Endothelial cell of umbilical vein (primary cell): ENCODE data around the gene PPP2R2D. TPM values are rescaled to one million over a fixed set of nuclear protein-coding genes. Genes with fewer than 3 reads are reported as not detected.

Experiments
- BruUV-seq: library from RNA; stranded (reverse); fragments of 400-500 nt; replicated peaks from 2 replicates; lab custom pipeline; 2021; lab: Mats Ljungman, UMichigan
- CTCF ChIA-PET: fragments of 300-600, 350-600 bp; sonication (Branson Sonifier 250); formaldehyde crosslinking; loops from one replicate; lab custom pipeline; 2021; ENCODE audit warnings: antibody characterized with exemption, inconsistent platforms; lab: Charles Lee
- POLR2A ChIA-PET: fragments of 300-600, 350-600 bp; sonication (Branson Sonifier 250); formaldehyde crosslinking; loops from one replicate; lab custom pipeline; 2021; ENCODE audit warnings: antibody characterized with exemption, inconsistent platforms; lab: Charles Lee
- DNase-seq: peaks from one replicate; pipeline ENCODE4 v3.0.0-alpha.2; 2011; ENCODE audit warnings: low read depth, low spot score
- FAIRE-seq: peaks from 2 replicates; lab custom pipeline; 2011; peaks lifted over from hg19 to GRCh38; lab: Jason Lieb, UNC
- H2AFZ ChIP-seq: 2 replicates; pipeline ENCODE4 v1.6.0; 2012; ENCODE audit warnings: low read depth, low read length, control low read depth, inconsistent platforms
- H3K27ac ChIP-seq: 2 replicates; pipeline ENCODE4 v1.5.1; 2011; ENCODE audit warnings: low read depth, mild to moderate bottlenecking, control low read depth, low read length, moderate library complexity; ENCODE audit not compliant: insufficient read depth
- H3K27me3 ChIP-seq, 2 experiments: 2 replicates each; pipeline versions ENCODE4 v1.6.0 to v1.6.1; 2011; ENCODE audit warnings: low read length in 2 of 2, mixed read lengths in 1 of 2; ENCODE audit not compliant: control insufficient read depth in 2 of 2, insufficient read depth in 2 of 2
- H3K36me3 ChIP-seq, 2 experiments: 2 replicates in 1 of 2; 3 replicates in 1 of 2; pipeline ENCODE4 v1.5.1; 2011; ENCODE audit warnings: low read length in 2 of 2, mild to moderate bottlenecking in 1 of 2, moderate library complexity in 1 of 2; ENCODE audit not compliant: control insufficient read depth in 2 of 2, insufficient read depth in 2 of 2; ENCODE audit errors: extremely low read depth in 1 of 2
- H3K4me1 ChIP-seq: 3 replicates; pipeline ENCODE4 v1.5.1; 2011; ENCODE audit warnings: mild to moderate bottlenecking, low read length; ENCODE audit not compliant: control insufficient read depth, insufficient read depth; ENCODE audit errors: extremely low read depth
- H3K4me2 ChIP-seq: 2 replicates; pipeline ENCODE4 v1.6.1; 2011; ENCODE audit warnings: low read length, control low read depth, mixed read lengths; ENCODE audit not compliant: insufficient read depth
- H3K4me3 ChIP-seq, 3 experiments: fragments of 200-600 bp in 1 of 3; sonication (generic), shearing (Covaris generic) in 1 of 3; replicated peaks in 1 of 3; 2 replicates each; pipeline ENCODE4 v1.5.1; 2011 to 2016; ENCODE audit warnings: control low read depth in 3 of 3, low read length in 3 of 3, mild to moderate bottlenecking in 2 of 3, inconsistent platforms in 1 of 3, low read depth in 1 of 3, moderate library complexity in 1 of 3; ENCODE audit not compliant: insufficient read depth in 1 of 3
- H3K79me2 ChIP-seq: 2 replicates; pipeline ENCODE4 v1.6.0; 2012; ENCODE audit warnings: low read length, inconsistent platforms; ENCODE audit not compliant: control insufficient read depth, insufficient read depth
- H3K9ac ChIP-seq: replicated peaks from 2 replicates; pipeline ENCODE3; 2011; ENCODE audit warnings: low read length, control low read depth; ENCODE audit not compliant: insufficient read depth; ENCODE audit errors: extremely low read depth
- H3K9me1 ChIP-seq: replicated peaks from 3 replicates; pipeline ENCODE4 v1.6.0; 2011; ENCODE audit warnings: mild to moderate bottlenecking, low read length; ENCODE audit not compliant: control insufficient read depth, insufficient read depth; ENCODE audit errors: extremely low read depth
- H3K9me3 ChIP-seq: replicated peaks from 2 replicates; pipeline ENCODE4 v1.5.1; 2012; ENCODE audit warnings: low read length, inconsistent platforms; ENCODE audit not compliant: control insufficient read depth, insufficient read depth
- H4K20me1 ChIP-seq: replicated peaks from 2 replicates; pipeline ENCODE3; 2011; ENCODE audit warnings: mild to moderate bottlenecking, low read length; ENCODE audit not compliant: control insufficient read depth, insufficient read depth; ENCODE audit errors: extremely low read depth
- EZH2 ChIP-seq: IDR thresholded peaks from 2 replicates; pipeline ENCODE4 v1.6.1; 2012; ENCODE audit warnings: borderline replicate concordance, low read depth, mild to moderate bottlenecking, moderate library complexity, low read length, inconsistent platforms; ENCODE audit not compliant: severe bottlenecking
- FOS ChIP-seq: IDR thresholded peaks from 2 replicates; pipeline ENCODE4 v1.6.1; 2011; ENCODE audit warnings: mild to moderate bottlenecking, low read length, moderate library complexity, borderline replicate concordance; ENCODE audit not compliant: insufficient read depth
- JUN ChIP-seq: IDR thresholded peaks from 2 replicates; pipeline ENCODE4 v1.6.1; 2011; ENCODE audit warnings: borderline replicate concordance, low read depth; ENCODE audit not compliant: insufficient read length, insufficient read depth
- POLR2A ChIP-seq: IDR thresholded peaks from 2 replicates; pipeline ENCODE4 v1.6.1; 2012; ENCODE audit warnings: low read depth, mild to moderate bottlenecking, control low read depth, low read length
- dilution Hi-C: fragments of 300-500 bp; cut with MboI; formaldehyde crosslinking; loops from one replicate; pipeline ENCODE4 v1.15.0; 2019; ENCODE audit warnings: low sequenced_read_pairs; ENCODE audit not compliant: extremely low pct_ligation_motif_present
- intact Hi-C: fragments of 100-400 bp; cut with micrococcal nuclease; formaldehyde crosslinking; loops from one replicate; pipeline ENCODE4 v1.10.0; 2022
- polyA plus RNA-seq, 4 experiments: library from polyadenylated mRNA; depleted of rRNA in 3 of 4; stranded (reverse) in 3 of 4; unstranded in 1 of 4; fragments of >200 nt; gene quantifications; 2 replicates each; pipeline versions ENCODE4 v1.2.1 to v1.2.3, GENCODE V29; 2011 to 2012; ENCODE audit warnings: missing spikeins in 1 of 4
- total RNA-seq: library from RNA; stranded (reverse); gene quantifications from 2 replicates; pipeline ENCODE4 v1.2.3, GENCODE V29; 2021
- TF ChIP-seq, protein P1 (sequence below): IDR thresholded peaks from 2 replicates; pipeline ENCODE4 v1.6.1; 2011; ENCODE audit not compliant: insufficient read depth, insufficient read length
- TF ChIP-seq, protein P2 (sequence below), 2 donors: IDR thresholded peaks; 1 replicate in 1 of 2; 2 replicates in 1 of 2; pipeline ENCODE4 v1.5.1; 2011; ENCODE audit warnings: low read length in 2 of 2, mild to moderate bottlenecking in 2 of 2, moderate library complexity in 2 of 2, control low read depth in 1 of 2, inconsistent platforms in 1 of 2, low read depth in 1 of 2; ENCODE audit not compliant: insufficient read depth in 1 of 2; ENCODE audit errors: extremely low read depth in 1 of 2

Gene PPP2R2D
- total and polyA plus RNA-seq, 2 donors (not counting 3 experiments of a cell fraction or from before 2014, with no cell fraction given): 29.9 to 36.3 TPM

DNA sequence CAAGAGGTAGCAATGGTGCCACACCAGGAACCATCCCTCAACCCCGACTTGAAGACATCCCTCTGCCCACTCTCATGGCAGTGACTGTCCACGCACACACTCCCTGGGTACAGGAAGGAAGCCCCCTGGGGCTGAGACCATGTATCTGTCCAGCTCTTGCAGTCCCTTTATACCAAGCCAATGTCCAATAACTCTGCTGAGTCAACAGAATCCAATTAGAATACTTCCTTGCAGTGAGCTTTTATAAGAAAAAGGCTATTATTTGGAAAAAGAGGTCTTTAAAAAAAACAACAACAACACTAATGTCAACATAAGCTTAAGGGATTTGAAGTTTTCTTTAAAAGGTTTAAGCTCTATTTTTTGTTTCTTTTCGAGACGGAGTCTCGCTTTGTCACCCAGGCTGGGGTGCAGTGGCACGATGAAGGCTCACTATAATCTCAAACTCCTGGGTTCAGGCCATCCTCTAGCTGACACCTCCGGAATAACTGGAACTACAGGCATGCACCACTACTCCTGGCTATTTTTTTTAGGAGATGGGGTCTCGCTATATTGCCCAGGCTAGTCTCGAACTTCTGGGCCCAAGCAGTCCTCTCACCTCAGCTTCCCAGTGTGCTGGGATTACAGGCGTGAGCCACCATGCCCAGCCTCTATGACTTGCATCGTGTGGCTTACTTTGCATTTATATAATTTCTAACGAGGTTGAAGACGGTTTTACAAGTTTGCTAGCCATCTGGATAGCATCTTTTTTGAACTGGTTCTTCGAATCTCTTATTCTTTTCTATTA is 73.4 kb downstream of the PPP2R2D start:
- Histone ChIP-seq H3K9me1 (no peaks in the 10 kb centered on the region), H3K79me2 (peaks cover 75% of the 10 kb centered on the region), H3K4me1 (peaks cover 12% of the 10 kb centered on the region), H3K27me3 (no peaks in the 10 kb centered on the region), H3K36me3 (peaks cover 5 to 12% of the 10 kb centered on the region in 2 experiments), H4K20me1 (no peaks in the 10 kb centered on the region), H3K27ac (no peak overlapping the region), H3K4me2 (no peak overlapping the region), H3K9ac (no peak overlapping the region), H2AFZ (no peak overlapping the region), H3K9me3 (no peaks in the 10 kb centered on the region), H3K4me3 (no peak overlapping the region)
- DNase-seq: no peak
- TF ChIP-seq JUN: no peak
- no peak for TF ChIP-seq EZH2
- TF ChIP-seq, protein P1, sequence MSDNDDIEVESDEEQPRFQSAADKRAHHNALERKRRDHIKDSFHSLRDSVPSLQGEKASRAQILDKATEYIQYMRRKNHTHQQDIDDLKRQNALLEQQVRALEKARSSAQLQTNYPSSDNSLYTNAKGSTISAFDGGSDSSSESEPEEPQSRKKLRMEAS: no peak
- TF ChIP-seq, protein P2, sequence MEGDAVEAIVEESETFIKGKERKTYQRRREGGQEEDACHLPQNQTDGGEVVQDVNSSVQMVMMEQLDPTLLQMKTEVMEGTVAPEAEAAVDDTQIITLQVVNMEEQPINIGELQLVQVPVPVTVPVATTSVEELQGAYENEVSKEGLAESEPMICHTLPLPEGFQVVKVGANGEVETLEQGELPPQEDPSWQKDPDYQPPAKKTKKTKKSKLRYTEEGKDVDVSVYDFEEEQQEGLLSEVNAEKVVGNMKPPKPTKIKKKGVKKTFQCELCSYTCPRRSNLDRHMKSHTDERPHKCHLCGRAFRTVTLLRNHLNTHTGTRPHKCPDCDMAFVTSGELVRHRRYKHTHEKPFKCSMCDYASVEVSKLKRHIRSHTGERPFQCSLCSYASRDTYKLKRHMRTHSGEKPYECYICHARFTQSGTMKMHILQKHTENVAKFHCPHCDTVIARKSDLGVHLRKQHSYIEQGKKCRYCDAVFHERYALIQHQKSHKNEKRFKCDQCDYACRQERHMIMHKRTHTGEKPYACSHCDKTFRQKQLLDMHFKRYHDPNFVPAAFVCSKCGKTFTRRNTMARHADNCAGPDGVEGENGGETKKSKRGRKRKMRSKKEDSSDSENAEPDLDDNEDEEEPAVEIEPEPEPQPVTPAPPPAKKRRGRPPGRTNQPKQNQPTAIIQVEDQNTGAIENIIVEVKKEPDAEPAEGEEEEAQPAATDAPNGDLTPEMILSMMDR (IDR thresholded peaks at IDR 0.05; ENCODE audit: extremely low read depth in 1 of 2, insufficient read depth in 1 of 2, low read depth in 1 of 2, low read length in 2 of 2): no peak
- no peak for TF ChIP-seq POLR2A
- TF ChIP-seq FOS: no peak
- ChIA-PET POLR2A (interaction anchor here (0.6 kb wide), 1 partner anchor 27 kb away, joined by 9 read pairs; no protein-coding TSS in a partner anchor), CTCF (interaction anchor here (1.5 to 4.6 kb wide), 2 partner anchors 26 to 49 kb away, joined by 4 to 33 read pairs; no protein-coding TSS in a partner anchor)
- dilution Hi-C loops: no loop called here
- intact Hi-C loops: no loop called here
- BruUV-seq: no TSS peak
- no peak for FAIRE-seq
